ENCODE results near the gene TH. TPM values are rescaled to one million over a fixed set of nuclear protein-coding genes. Genes with fewer than 3 reads are reported as not detected.

TH gene
- total and polyA plus RNA-seq, 2 of the 4 experiments (the other 2 are of a cell fraction), result 0.10 TPM; not detected in 1

DNA sequence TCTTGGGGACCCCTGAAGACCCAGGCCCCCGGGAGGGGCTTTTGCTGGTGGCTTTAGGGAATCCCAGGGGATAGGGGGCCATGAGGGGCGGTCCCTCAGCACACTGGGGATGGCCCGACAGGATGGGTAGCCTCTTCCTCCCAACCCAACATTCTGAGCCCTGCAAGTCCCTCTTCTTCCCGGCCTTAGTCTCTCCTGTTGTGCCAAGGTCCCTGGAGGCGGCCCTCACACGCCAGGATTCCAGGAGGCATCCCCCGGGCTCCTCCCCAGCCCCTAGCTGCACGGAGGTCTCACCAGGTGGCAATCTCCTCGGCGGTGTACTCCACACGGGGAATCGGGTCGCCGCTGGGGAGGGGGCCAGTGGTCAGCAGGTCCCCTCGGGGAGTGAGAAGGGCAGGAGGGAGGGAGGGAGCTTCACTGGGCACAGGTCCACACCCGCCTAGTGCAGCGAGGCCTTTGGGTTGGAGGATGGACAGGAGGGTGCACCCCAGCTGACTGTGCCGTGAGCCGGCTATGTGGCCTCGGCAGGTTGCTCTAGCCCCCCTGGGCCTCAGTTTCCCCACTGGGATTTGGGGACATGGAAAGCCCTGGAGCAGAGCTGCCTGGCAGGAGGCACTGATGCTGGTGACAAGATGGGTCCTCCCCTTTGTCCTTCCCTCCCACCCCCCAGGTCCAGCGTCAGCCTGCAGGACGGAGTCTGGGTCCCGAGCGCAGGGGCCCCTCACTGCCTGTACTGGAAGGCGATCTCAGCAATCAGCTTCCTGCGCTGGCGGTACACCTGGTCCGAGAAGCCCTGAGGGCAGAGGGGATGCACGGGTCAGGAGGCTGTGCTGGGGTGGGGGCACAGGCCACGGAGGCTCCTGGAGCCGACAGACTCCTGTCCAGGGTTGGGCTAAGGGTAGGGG, 4.2 kb downstream of the TH start:
- Histone ChIP-seq H3K23ac (ENCODE audit: low read depth, low read length) (no peak overlapping the region), H4K20me1 (ENCODE audit: insufficient read depth, low read length) (no peaks in the 10 kb centered on the region; the same call in 1 of the 2 replicates), H3K79me1 (ENCODE audit: low read depth in 1 of 2, low read length in 2 of 2) (no peaks in the 10 kb centered on the region), H2BK5ac (ENCODE audit: low read depth, low read length, poor library complexity, severe bottlenecking) (no peak overlapping the region), H3K36me3 (ENCODE audit: control insufficient read depth, insufficient read depth, low read length) (no peaks in the 10 kb centered on the region), H4K8ac (ENCODE audit: low read depth in 2 of 2, low read length in 2 of 2) (no peak overlapping the region), H4K91ac (ENCODE audit: insufficient read depth, low read depth, low read length) (no peak overlapping the region), H3K9me3 (ENCODE audit: control insufficient read depth, insufficient read depth, low read length) (no peaks in the 10 kb centered on the region), H3K4me2 (ENCODE audit: low read depth, low read length) (no peak overlapping the region), H3K9me1 (ENCODE audit: insufficient read depth, low read length) (no peaks in the 10 kb centered on the region), H3K4ac (ENCODE audit: low read depth, low read length) (no peak overlapping the region), H3K56ac (ENCODE audit: extremely low read depth, insufficient read depth, low read length) (no peak overlapping the region), H2AFZ (replicated peaks; ENCODE audit: low read length, poor library complexity) (no peak overlapping the region), H3K9ac (ENCODE audit: low read depth, low read length) (no peak overlapping the region), H4K5ac (ENCODE audit: low read depth, low read length) (no peak overlapping the region), H2BK15ac (ENCODE audit: low read depth, low read length) (no peak overlapping the region), H3K4me1 (ENCODE audit: control insufficient read depth, insufficient read depth, low read length) (no peaks in the 10 kb centered on the region), H3K18ac (ENCODE audit: low read depth, low read length) (no peak overlapping the region), H3K4me3 (ENCODE audit: insufficient read depth, low read depth, low read length) (no peak overlapping the region), H3K27ac (ENCODE audit: insufficient read depth, low read length) (no peak overlapping the region), H3K27me3 (ENCODE audit: control insufficient read depth, insufficient read depth, low read length) (peaks cover 16% of the 10 kb centered on the region; the same call in 1 of the 2 replicates), H3K14ac (replicated peaks; ENCODE audit: low read depth, low read length) (no peak overlapping the region), H2BK20ac (ENCODE audit: low read depth, low read length) (no peak overlapping the region), H2AK9ac (replicated peaks; ENCODE audit: low read depth, low read length, poor library complexity) (no peak overlapping the region), H2AK5ac (ENCODE audit: low read depth, low read length) (no peak overlapping the region), H2BK120ac (ENCODE audit: low read depth, low read length) (no peak overlapping the region)
- dilution Hi-C loops (cut with HindIII; ENCODE audit: low sequenced_read_pairs, unreplicated experiment) (no loop called here), in situ Hi-C loops (cut with MboI; ENCODE audit: low sequenced_read_pairs) (no loop called here), intact Hi-C loops (cut with micrococcal nuclease) (no loop called here)
- TF ChIP-seq CEBPB (IDR thresholded peaks at IDR 0.05; ENCODE audit: low read depth, low read length) (no peak), SMC3 (IDR thresholded peaks at IDR 0.05; ENCODE audit: low read depth, low read length) (no peak), MXI1 (IDR thresholded peaks at IDR 0.05; ENCODE audit: borderline replicate concordance, low read depth, low read length) (no peak), BHLHE40 (IDR thresholded peaks at IDR 0.05; ENCODE audit: low read depth, low read length) (no peak), FOS (IDR thresholded peaks at IDR 0.05; ENCODE audit: low read depth, low read length) (no peak), NFE2L2 (IDR thresholded peaks at IDR 0.05; ENCODE audit: low read depth, low read length) (no peak), MAZ (IDR thresholded peaks at IDR 0.05; ENCODE audit: borderline replicate concordance, low read depth, low read length) (no peak), POLR2A (IDR thresholded peaks at IDR 0.05; ENCODE audit: low read depth, low read length) (no peak), RAD21 (IDR thresholded peaks at IDR 0.05; ENCODE audit: low read length) (no peak)
- TF ChIP-seq, protein P1, sequence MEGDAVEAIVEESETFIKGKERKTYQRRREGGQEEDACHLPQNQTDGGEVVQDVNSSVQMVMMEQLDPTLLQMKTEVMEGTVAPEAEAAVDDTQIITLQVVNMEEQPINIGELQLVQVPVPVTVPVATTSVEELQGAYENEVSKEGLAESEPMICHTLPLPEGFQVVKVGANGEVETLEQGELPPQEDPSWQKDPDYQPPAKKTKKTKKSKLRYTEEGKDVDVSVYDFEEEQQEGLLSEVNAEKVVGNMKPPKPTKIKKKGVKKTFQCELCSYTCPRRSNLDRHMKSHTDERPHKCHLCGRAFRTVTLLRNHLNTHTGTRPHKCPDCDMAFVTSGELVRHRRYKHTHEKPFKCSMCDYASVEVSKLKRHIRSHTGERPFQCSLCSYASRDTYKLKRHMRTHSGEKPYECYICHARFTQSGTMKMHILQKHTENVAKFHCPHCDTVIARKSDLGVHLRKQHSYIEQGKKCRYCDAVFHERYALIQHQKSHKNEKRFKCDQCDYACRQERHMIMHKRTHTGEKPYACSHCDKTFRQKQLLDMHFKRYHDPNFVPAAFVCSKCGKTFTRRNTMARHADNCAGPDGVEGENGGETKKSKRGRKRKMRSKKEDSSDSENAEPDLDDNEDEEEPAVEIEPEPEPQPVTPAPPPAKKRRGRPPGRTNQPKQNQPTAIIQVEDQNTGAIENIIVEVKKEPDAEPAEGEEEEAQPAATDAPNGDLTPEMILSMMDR (conservative IDR thresholded peaks at IDR 0.05; ENCODE audit: low read depth, low read length), result no peak
- TF ChIP-seq, protein P2, sequence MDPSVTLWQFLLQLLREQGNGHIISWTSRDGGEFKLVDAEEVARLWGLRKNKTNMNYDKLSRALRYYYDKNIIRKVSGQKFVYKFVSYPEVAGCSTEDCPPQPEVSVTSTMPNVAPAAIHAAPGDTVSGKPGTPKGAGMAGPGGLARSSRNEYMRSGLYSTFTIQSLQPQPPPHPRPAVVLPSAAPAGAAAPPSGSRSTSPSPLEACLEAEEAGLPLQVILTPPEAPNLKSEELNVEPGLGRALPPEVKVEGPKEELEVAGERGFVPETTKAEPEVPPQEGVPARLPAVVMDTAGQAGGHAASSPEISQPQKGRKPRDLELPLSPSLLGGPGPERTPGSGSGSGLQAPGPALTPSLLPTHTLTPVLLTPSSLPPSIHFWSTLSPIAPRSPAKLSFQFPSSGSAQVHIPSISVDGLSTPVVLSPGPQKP (IDR thresholded peaks at IDR 0.05; ENCODE audit: borderline replicate concordance, low read depth, low read length), result no peak
- ATAC-seq (ENCODE audit: low read depth), result no peak
- WGBS, 2 experiments (ENCODE audit: extremely low coverage in 2 of 2, insufficient read length in 1 of 2), result no CpG with 5 or more reads among the region's 31 CpGs
- ChIA-PET CTCF (interaction anchor here (0.5 kb wide), 1 partner anchor 1934 kb away, joined by 3 read pairs; no protein-coding TSS in a partner anchor), POLR2A (ENCODE audit: unreplicated experiment) (no interaction called here)
- DNase-seq, result no peak
- BruUV-seq (replicated peaks), result no TSS peak
